Measurements from ENCODE around the gene FAS. TPM values are rescaled to one million over a fixed set of nuclear protein-coding genes. Genes with fewer than 3 reads are reported as not detected.
"Not testable (repeated sequence)": the region's sequence is repeated elsewhere in the genome, so short reads cannot be mapped to it uniquely, and the experiment has no call there.

FAS gene
- total RNA-seq, 2 donors from 2014 or later, result 33.8 to 54.1 TPM

DNA sequence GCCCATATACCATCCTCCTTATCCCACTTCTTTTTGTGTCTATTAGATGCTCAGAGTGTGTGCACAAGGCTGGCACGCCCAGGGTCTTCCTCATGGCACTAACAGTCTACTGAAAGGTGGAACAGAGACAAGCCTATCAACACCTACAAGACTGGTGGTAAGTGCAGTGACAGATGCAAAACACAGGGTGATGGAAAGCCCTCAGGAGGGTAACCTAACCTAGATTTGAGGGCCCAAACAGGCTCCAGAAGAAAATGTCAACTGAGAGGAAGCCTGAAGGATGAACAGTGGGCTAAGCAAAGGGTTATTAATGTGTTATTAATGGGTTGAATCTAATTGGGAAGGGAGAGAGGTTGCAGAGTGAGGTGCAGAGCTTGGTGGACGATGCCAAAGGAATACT lies 1.2 kb upstream of the FAS start:
- DNase-seq, result no peak
- no peak for ATAC-seq
- intact Hi-C loops (cut with DNase I, micrococcal nuclease), result loop anchor here in 1 of 2 donors (5.0 kb wide), 1 partner anchor 52 kb away; no protein-coding TSS in a partner anchor

DNA sequence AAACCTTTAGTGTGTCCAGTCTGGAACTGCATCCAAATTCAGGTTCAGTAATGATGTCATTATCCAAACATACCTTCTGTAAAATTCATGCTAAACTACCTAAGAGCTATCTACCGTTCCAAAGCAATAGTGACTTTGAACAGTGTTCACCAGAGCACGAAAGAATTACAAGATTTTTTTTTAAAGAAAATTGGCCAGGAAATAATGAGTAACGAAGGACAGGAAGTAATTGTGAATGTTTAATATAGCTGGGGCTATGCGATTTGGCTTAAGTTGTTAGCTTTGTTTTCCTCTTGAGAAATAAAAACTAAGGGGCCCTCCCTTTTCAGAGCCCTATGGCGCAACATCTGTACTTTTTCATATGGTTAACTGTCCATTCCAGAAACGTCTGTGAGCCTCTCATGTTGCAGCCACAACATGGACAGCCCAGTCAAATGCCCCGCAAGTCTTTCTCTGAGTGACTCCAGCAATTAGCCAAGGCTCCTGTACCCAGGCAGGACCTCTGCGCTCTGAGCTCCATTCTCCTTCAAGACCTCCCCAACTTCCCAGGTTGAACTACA lies 694 bp upstream of the FAS start:
- DNase-seq (no peak), ATAC-seq (peak; percentile 16)
- intact Hi-C loops (cut with DNase I, micrococcal nuclease), result loop anchor here in 1 of 2 donors (5.0 kb wide), 1 partner anchor 53 kb away; no protein-coding TSS in a partner anchor

DNA sequence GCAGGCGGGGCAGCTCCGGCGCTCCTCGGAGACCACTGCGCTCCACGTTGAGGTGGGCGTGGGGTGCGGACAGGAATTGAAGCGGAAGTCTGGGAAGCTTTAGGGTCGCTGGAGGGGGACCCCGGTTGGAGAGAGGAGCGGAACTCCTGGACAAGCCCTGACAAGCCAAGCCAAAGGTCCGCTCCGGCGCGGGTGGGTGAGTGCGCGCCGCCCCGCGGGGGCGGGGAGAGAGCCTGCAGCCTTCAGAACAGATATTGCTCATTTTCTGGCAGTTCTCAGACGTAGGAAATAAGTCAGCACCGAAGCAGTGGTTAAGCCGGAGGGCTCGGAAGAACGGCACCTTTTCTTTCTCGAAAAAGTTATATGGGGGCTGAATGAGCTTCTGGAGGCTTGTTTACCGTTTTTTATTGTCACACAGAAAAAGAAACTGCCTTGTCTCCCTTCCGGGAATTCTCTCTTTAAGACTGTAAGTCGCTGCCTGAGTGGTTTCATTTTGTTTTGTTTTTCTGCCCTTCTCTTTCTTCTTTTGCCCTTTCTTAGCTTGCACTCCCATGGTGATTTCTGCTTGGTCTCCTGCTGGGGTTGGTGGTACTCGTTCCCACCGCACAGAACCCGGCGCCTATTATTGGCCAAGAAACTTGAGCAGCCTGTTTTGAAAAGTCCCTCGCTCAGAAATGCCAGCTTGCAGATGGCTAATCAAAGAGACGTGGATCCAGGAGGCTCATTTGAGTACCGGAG lies 732 bp downstream of the FAS start:
- peak; percentile 59 for ATAC-seq
- intact Hi-C loops (cut with DNase I, micrococcal nuclease), result no loop called here
- peak; percentile 58 to 79 for DNase-seq

DNA sequence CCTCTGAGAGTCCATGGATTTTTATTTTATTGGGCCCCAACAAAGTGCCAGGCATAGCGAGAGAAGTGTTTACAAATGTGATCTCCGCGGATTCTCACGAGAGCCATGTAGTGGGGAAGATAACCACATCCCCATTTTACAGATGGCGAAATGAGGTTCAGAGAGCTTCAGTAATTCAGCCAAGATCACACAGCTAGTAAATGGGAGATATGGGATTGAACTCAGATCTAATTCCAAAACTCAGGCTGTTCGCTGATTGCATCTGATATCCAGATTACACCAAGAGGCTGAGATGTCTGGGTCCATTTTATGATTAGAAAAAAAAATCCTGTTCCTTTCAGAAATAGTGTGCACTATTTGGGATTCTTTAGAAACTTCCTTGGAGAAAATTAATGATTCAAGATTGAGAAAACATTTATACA lies 1.3 kb downstream of the FAS start:
- ATAC-seq (no peak), DNase-seq (no peak)
- intact Hi-C loops (cut with DNase I, micrococcal nuclease), result no loop called here

DNA sequence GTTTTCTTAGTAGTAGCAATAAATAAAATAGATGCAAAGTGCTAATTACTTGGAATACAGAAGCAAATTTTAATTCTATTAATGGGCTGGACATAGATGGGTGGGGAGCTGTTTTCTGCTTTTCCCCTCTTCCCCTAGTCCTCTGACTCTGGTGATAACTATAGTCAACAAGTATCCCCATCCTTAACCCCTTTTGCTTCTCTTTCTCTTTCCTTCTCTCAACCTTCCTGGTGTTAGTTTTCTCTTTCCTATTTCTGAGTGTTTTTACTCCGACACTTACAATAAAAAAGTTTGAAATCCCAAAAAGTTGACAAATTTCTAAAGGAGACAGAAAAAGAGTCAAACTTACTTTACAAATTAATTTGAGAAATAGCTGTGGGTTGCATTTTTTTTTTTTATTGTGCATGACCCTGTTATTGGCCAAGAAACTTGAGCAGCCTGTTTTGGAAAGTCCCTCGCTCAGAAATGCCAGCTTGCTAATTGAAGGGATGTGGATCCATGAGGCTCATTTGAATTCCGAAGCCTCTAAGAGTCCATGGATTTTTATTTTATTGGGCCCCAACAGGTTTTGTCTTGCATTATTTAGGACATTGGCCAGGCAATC lies 2.4 kb downstream of the FAS start:
- DNase-seq (no peak), ATAC-seq (no peak)
- intact Hi-C loops (cut with DNase I, micrococcal nuclease), result no loop called here

DNA sequence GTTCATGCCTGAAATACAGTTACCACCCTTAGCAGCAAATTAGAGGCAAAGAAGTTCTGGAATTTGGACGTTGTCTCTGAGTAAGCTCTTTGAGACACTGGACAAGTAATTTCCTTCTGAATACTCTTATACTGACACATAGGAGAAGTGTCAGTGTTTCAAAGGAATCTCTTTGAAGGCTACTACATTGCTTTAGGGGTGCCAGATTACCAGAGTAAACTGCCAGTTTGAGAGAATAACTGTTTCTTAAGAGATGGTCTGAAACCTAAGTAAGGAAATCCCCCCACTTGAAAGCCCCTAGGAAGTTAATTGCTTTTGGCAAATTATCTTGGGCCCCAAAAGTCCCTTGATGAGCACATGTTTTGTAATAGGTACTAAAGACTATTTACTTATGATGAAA lies 3.4 kb downstream of the FAS start:
- intact Hi-C loops (cut with DNase I, micrococcal nuclease), result no loop called here
- DNase-seq (no peak), ATAC-seq (no peak)

DNA sequence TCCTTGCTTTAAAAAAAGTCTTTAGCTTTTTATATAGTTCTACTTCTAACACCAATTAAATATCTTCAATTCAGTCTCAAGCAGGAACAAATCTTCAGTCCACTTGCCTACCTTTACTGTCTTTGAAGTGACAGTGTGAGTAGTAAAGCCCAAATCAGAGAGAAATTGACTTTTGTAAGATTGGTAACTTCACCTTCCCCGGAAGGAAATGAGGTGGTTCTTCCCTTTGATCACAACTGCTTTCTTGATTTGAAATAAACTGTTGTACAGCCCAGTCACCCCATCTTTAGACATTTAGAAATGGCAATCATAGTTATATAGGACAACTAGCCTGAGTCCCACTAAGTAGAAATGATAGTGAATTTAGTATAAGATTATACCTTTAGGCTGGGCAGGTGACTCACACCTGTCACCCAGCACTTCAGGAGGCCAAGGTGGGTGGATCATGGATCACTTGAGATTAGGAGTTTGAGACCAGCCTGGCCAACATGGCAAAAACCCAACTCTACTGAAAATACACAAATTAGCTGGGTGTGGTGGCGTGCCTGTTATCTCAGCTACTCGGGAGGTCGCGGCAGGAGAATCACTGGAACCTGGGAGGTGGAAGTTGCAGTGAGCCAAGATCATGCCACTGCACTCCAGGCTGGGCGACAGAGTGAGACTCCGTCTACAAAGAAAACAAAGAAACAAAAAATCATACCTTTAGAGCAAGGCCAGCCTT lies 4.7 kb downstream of the FAS start:
- DNase-seq (no peak), ATAC-seq (no peak)
- intact Hi-C loops (cut with DNase I, micrococcal nuclease), result no loop called here

DNA sequence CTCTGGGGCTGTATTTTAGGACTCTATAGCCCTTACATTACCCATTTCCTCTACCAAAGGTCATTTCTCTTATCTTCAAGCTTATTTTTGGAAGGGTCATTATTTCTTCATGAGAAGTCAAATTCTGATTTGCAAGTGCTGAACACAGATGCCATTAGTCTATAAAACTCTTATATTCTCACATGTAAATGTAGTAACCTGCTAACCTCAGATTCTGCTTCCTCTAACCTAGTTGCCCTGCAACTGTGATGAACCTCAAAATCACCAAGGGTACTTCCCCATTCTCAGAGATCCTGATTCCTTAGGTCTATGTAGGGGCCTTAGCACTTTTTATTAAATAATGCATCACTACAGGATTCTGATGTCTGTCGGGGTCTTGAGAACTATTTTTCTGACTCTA lies 6.3 kb downstream of the FAS start:
- intact Hi-C loops (cut with DNase I, micrococcal nuclease), result no loop called here
- DNase-seq (no peak), ATAC-seq (no peak)

DNA sequence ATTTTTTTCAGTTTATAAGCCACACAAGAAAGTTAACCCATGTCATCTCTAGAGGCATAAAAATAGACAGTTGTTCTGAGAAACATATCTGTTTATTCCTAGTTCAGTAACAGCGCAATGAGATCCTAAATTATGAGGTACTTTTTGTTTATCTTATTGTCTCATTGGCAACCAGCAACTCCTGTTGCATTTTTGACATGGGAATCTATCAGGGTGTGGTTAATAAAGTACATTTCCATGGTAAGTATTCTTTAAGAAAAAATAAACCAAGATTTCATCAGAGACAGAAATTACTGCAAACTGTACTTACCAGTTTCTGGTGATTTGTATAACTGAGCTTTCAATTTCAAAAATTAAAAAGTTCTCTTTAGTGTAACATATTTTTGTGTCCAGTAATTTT lies 9.0 kb downstream of the FAS start:
- DNase-seq (no peak), ATAC-seq (no peak)
- intact Hi-C loops (cut with DNase I, micrococcal nuclease), result loop anchor here in 1 of 2 donors (10.0 kb wide), 1 partner anchor 155 kb away; no protein-coding TSS in a partner anchor

DNA sequence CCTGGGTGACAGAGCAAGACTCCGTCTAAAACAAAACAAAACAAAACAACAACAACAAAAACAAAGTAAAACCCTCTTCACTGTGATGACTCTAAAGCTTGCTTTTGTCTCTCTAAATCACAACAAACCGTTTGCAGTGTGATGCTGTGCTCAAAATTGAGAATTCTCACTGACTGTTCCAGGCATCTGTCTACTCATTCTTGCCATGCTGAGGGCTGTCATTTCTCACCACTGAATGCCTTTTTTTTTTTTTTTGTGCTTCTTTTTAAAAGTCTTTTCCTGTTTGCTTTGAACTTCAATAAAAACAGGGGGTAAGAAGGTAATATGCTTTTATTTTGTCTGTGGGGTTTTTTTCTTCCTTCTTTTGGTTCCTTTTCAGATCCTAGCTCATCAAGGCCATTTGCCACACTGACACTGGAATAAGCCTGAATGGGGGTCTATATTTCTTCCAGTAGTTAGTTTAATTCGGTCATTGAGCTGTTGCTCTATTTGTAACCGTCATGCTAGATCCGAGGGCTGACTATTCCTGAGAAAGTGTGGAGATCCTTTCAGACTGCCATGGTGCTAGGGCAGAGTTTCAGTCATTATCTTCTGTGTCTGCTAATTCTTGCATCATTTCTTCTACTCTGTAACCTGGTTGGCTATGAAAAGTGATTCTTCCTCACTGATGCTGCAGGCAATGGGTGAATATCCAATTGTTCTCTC lies 10.6 kb downstream of the FAS start:
- DNase-seq (no peak), ATAC-seq (peak; percentile 12)
- intact Hi-C loops (cut with DNase I, micrococcal nuclease), result loop anchor here in 1 of 2 donors (10.0 kb wide), 1 partner anchor 156 kb away; no protein-coding TSS in a partner anchor

DNA sequence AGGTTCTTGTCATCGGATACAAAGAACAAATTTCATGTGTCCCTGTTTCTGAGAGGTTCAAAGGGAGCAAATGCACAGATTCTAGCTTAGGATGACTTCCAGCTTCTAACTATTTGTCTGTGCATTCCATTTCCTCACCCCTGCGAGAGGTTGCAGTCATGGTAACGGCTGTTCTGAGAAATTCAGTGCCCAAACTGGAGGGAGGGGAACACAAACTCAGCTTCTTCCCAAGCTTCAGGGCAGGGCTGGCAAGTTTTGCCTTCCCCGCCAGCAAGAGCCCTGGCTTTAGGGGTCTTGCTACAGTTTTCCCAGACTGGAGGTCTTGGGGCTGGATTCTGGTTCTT lies 11.1 kb downstream of the FAS start:
- intact Hi-C loops (cut with DNase I, micrococcal nuclease), result loop anchor here in 1 of 2 donors (10.0 kb wide), 1 partner anchor 157 kb away; no protein-coding TSS in a partner anchor

DNA sequence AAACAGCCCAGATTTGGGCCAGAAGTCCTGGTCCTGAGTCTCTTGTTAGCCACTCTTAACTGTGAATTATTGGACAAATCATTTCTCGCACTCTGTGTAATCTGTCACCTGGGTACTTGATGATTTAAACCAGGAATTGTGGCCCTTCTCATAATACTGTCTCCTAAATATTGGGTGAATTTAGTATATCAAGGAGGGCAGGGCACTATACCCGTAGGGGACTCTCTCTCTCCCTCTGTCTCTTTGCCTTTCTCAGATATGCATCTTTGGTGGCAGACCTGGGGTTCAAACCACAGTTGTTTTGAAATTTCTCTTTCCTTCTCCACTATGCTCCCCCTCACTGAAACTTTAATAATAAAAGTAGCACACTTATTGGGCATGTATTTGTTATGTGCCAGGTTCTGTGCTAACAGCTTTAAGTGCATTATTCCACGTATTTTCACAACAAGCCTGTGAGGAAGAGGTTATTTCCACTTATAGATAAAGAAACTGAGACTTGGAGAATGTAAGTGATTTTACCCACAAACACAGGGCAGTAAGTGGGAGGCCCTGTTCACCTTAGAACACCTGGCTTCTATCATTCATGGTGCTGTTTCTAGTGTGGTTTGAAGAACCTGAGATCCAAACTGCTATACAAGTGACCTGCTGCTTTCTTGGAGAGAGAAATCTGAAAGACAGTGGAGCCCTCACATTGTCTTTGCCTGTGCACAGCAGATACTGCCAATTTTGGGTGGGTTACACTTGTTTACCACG lies 11.8 kb downstream of the FAS start:
- intact Hi-C loops (cut with DNase I, micrococcal nuclease), result loop anchor here in 1 of 2 donors (10.0 kb wide), 1 partner anchor 158 kb away; no protein-coding TSS in a partner anchor
- no peak for DNase-seq
- ATAC-seq, result no peak

More for the DNA sequence above, 11.1 kb downstream of the FAS start:
- ATAC-seq (no peak), DNase-seq (no peak)

DNA sequence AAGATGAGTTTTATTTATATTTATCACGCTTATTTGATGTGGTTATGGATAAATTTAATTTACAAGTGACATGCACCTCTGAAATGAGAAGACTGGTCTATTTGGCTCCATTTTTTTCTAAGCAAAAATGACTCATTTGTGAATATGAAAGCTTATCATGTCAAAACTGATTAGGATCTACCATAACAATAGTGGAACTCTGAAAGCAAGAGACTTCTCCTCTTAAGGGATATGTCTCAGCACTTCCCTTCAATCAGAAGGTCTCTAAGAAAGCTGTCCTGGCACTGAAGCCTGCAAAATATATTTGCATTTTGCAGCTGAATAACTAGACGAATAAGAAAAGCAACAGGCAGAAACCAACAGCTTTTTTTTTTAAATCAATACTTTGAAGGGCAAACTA lies 12.7 kb downstream of the FAS start:
- DNase-seq, result no peak
- intact Hi-C loops (cut with DNase I, micrococcal nuclease), result loop anchor here in 1 of 2 donors (10.0 kb wide), 1 partner anchor 159 kb away; no protein-coding TSS in a partner anchor
- no peak for ATAC-seq

DNA sequence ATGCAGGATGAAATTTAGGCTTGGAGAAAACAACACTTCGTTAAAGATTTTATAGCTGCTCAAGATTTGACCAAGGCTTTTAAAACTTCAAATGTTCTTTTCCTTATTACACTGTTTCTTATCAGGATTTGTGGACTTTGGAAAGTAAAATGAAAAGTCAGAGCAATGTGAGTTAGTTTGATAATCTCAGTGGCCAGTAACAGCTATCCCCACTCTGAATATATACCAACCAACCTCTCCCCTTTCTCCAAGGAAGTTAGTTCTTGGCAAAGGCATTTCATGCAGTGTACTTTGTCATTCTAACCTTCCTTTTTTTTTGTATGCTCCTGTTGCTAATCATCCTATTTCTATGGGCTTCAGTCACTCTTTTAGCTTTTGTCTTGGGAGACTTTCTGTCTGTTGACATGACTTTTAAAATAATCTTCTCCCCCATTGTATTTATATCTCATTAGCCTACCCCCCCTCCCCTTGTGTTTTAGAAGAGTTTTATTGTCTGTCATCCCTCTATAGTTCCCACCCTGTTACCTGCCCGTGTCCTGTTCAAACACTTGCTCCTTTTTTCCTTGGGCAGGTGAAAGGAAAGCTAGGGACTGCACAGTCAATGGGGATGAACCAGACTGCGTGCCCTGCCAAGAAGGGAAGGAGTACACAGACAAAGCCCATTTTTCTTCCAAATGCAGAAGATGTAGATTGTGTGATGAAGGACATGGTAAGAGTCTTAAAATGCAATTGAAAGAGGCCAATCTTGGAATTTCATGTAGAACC lies 16.7 kb downstream of the FAS start:
- DNase-seq, result no peak
- ATAC-seq, result peak; percentile 95
- intact Hi-C loops (cut with DNase I, micrococcal nuclease), result loop anchor here in 1 of 2 donors (10.0 kb wide), 1 partner anchor 163 kb away; no protein-coding TSS in a partner anchor

DNA sequence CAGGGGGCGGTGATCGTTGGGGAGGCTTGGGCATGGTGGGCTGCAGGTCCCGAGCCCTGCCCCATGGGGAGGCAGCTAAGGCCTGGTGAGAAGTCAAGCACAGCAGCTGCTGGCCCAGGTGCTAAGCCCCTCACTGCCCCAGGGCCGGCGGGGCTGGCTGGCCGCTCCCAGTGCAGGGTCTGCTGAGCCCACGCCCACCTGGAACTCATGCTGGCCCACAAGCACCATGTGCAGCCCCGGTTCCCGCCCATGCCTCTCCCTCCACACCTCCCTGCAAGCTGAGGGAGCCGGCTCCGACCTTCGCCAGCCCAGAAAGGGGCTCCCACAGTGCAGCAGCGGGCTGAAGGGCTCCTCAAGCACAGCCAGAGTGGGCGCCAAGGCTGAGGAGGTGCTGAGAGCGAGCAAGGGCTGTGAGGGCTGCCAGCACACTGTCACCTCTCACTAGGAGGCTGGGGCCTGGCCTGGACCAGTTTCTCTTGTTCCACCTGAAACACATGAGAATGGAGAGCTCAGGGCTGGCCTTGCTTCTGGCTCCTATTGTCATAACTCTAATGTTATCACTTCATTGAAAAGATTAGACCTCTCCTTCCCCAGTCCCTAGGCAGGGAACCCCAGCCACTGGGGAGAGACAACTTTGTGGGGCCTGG lies 28.2 kb downstream of the FAS start:
- intact Hi-C loops (cut with DNase I, micrococcal nuclease); ATAC-seq; DNase-seq: not testable (repeated sequence)

DNA sequence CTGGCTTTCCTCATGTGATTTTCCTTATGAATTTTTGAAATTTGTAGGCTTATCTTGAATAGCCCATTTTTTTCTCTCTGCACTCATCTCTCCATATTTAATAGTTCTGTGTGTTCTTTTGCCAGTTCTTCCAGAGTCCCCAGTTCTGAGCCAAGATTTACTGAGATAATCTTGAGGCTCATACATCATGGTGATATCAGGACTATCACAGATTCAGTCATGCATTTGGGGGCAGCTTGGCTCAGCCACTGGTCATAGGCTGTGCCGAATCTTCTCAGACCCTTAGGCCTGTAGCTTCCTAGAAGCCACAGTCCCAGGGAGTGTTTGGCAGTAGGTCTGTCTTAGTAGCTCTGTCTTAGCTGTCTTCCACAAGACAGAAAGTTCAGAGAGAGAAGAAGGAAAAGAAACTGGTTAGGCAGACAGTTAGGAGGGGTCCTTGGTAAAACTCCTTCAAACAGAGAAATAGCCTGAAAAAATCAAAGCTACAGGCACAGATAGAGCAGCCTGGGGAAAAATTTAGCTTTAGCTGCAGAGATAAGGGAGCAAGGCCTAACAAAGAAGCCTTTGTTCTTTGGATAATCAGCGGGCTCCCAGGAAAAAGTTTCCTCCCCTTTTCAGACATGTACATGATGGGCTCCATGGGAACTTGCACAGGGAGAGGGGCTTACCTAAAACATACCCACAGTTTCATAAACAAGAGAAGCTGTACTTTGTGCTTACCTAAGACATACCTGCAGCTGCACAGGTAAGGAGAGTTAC lies 29.1 kb downstream of the FAS start:
- no peak for ATAC-seq
- intact Hi-C loops (cut with DNase I, micrococcal nuclease), result loop anchor here (10.0 kb wide), 2 partner anchors 185 to 195 kb away; no protein-coding TSS in a partner anchor
- no peak for DNase-seq

Measured in left colon (tissue), 2 donors.